Activated naive CD4-positive, alpha-beta T cell treated with Interleukin-2 at 50 U/mL for 16 hours (primary cell): ENCODE measurements around the gene TRPM1.

Experiments used
- DNase-seq: peaks from one replicate; pipeline ENCODE4 v3.0.0-alpha.2; 2020

TRPM1 gene

DNA sequence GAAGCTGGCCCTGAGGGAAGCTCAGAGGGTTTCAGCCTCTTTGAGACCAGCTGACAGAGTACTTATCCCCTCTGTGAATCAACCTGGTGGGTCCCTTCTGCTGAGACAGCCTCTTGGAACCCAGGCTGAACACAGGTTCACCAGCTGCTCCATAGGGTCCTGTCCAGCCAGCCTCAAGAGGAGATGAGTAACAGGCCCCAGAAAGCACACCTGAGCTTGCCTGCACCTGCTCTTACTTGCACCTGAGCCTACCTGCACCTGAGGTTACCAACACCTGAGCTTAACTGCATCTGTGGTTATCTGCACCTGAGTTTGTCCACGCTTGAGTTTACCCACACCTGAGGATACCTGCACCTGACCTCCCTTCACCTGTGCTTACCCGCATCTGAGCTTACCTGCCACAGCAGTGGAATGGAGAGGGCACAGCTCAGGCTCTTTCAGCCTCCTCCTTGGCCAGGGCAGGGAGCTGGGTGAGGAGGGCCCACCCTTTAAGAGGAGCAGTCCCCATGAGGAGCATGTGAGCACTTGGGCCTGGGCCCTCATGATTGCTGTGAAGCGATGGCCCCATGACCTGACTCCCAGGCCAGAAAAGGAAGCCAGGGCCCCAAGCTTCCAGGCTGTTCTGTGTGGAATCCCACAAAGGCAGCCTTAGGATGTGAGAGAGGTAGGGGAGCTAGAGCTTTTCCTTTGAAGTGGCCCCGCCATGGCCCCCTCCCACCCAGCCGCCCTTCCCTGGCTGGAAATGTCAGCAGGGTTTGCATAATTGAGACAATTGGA, at the start of gene TRPM1:
TSS of gene TRPM1 (minus strand) at position 464 of the 777 bp plus-strand sequence. CDS start 20,370 bp downstream, outside the sequence.
- no peak for DNase-seq

DNA sequence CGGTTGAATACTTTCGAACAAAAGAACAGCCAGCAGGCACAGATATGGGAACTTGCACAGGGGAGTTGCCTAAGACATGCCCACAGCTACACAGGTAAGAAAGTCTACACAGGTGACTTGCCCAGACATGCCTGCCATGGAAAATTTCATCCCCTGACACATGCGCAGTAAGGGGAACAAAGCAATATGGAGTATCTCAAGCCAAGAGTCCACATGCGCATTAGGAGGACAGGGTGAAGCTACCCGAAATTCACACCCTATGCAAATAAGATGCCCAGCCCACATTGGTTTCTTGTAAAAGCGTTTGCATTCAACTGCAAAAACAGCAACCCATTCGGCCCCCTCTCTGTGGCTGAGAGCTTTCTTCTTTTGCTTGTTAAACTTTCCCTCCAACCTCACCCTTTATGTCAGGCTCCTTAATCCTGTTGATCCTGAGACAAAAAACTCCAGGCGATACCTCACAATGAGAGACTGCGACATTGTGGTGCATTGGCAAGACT, 49.3 kb upstream of the TRPM1 start:
- no peak for DNase-seq

DNA sequence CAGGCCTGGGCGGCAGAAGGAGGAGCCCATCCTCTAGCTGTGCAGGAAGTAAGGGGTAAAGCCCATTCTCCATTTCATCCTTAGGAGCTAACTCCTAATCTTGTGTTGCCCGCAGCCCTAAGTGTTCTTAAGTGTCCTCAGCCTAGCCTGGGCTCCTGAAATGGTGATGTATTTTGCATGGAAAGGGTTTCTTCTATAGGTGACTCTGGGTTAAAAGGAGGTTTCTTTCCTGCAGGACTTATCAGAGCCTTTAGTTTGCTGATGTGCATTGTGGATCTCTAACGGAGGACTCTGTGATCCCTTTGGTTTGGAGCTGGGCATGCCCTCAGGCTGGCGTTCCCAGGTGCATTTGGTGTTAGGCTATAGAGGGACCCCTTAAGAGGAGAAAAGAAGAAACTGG, 48.5 kb upstream of the TRPM1 start:
- no peak for DNase-seq

DNA sequence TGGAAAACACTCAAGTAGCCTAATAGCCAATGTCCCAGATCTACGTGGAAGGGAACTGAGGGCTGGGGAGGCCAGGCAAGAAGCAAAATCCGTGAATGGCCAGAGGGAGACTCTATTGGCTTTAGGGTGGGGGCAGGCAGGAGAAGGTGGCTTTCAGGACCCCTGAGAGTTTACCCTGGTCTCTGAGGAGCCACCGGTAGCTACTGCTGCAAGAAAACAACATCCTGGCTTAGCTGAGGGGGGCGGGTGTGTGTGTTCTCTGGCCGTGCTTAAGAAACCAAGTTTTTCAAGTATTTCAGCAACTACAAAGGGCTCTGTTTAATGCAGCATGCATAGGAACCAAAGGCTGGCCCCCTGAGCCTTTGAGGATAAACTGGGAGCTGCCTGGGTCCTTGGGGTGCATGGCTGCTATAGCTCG, 47.6 kb upstream of the TRPM1 start:
- no peak for DNase-seq

DNA sequence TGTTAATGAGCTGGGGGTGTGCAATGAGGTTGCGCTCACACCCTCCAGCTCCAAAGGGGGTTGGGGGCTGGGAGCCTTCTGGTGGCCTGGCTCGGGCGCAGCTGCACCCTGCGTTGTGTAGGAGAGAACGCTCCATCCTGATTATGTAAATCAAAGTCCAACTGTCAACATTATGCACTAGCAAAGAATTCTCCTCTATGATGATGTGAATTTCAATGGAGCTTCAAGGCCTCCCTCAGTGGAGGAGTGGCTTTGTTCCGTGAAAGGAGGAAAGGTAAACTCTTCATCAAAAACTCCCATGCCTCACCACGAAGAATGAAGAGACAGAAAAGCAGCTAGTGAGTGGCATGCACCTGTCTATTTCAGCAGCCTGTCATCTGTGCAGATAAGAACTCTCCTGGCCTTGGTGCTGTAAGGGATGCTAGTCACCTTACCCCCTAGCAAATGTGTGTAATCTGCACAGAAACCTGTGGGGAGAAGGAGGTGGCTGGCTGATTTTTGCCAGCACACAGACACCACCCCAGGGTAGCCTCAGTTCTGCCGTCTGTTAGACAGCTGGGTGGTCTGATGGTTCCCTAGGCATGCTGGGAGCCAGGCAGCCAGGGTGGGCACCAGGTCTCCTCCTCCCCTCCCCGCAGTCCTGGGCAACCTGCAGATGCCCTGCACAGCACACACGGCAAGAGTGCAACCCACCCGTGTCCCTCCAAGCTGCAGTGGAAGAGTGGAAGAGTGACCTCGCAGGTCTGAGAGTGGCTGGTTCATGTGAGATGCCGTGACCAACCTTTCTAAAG, 47.0 kb upstream of the TRPM1 start:
- no peak for DNase-seq

DNA sequence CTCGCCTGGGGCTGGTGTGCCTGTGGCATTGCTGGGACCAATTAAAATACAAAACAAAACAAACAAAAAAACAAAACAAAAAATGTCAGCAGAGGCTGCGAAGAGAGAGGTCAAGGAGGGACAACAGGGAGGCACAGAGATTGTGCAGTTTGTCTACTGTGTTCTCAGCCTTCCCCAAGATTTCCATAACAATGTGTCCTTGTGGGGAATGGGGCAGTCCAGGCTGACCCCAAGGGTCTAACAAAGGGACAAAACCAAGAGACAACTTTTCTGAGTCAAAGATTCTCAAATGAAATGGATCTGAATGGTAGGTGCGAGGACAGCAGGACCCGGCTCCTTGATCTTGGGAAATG, 46.4 kb upstream of the TRPM1 start:
- DNase-seq: no peak

DNA sequence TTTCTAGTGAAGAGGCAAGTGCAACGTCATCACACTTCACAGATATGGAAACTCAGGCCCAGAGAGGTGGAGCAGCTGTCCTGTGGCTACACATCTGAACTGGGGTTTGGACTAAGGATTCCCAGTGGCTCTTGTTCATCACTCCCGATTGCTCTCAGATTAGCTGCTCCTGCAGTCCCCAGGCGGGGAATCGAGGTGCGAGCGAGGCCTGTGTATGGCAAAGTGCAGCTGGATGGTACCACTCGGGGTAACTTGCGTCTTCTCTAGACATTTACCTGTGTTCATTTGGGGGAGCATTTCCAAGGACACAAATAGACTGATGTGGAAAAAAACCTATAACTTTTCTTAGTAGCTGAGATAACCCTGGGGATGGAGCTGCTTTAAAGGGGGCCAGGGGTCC, 45.9 kb upstream of the TRPM1 start:
- no peak for DNase-seq

DNA sequence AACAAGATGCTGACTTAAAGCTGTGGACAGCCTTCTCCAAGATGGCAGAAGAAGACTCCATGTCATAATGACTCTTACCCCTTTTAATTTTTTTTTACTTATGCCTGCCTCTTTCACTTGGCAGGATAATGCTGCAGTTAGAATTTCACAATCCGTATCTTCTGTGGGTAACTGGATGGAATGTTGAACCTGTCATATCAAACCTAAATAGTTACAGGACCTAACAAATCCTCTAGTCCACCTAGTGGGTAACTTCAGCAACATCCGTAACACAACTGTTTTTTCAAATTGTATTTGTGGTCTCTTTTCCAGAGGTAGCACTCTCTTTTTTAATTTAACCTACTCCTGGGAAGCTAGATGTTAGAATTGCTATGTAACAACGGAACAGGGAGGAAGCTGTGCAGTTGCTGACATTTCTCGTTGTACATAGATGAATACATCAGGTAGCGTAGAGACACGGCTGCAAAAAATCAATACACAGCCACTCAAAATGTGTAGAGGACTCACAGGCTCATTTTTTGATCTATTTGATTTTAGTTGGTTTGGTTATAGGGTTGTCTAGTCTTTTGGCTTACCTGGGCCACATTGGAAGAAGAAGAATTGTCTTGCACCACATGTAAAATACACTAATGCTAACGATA, 43.9 kb upstream of the TRPM1 start:
- DNase-seq: no peak

DNA sequence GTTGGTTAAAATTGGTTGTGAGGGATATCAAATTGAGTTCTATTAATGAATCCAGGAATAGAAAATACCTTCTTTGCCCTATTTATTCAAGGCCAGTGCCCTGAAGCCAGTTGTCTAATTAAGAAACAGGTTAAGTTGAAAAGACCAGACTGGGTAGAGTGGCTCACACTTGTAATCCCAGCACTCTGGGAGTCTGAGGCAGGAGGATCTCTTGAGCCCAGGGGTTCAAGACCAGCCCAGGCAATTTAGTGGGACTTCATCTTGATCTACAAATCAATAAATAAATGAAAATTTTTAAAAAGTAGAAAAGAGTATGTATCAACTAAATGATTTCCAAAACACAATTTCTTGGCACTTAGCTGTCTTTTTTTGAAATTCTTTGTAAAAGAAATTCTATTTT, 40.3 kb upstream of the TRPM1 start:
- DNase-seq: no peak

DNA sequence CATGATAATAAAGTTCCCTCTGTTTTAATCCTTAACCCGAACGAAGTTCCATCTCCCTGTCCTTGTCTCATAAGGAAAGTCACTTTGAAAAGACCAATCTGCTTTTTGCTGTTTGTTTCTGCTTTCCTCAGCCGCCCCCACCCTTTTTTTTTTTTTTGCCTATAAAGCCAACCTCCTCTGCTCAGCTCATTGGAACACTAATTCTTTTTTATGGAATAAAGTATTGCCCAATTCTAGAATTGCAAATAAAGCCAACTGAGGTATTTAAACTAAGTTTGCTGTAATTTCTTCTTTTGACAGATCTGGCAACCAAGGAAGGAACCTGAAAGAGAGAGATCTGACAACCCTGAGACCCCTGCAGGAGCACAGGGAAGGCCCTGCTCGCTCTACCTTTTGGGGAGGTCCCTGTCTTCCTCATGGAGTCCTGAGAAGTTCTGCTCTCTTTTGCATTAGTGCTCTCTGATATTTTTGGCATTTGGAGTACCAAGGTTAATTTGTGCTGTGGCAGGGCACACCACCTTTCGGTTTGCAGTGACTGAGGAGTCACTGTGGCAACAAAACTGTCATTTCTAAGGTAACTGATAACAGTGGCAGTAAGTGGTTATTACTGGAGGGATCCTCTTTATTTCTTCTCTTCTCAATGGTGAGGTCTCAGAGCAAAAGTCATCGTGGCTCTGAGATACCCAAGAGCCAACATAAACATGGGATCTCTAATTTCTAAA, 35.2 kb upstream of the TRPM1 start:
- DNase-seq: no peak

DNA sequence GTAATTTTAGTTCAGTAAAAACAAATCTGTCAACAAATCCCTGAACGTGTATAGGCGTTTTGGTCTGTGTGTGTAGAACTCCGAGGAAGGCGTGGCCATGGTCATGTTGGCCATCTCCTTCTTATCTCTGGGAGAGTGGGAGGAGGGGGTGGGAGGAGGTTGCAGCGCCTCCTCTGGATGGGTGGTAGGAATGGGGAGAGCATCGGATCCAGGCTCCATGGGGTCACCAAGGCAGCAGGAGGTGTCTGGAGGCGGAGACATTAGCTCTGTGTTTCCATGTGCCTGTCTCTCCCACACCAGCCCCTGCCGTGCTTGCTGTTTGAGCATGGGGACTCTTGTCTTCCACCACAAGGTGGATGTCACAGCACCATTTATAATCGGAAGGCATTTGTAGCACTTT, 34.5 kb upstream of the TRPM1 start:
- DNase-seq: no peak

DNA sequence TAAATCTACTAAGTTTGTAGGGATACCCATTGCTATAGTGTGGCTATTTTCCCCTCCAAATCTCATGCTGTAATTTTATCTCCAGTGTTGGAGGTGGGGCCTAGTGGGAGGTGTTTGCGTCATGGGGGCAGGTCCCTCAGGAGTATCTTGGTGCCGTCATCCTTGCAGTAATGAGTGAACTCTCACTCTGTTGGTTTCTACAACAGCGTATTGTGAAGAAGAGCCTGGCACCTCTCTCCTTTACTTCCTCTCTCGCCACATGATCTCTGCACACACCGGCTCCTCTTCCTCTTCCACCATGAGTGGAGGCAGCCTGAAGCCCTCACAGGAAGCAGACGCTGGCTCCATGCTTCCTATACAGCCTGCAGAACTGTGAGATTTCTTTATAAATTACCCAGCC, 34.0 kb upstream of the TRPM1 start:
- DNase-seq: no peak

DNA sequence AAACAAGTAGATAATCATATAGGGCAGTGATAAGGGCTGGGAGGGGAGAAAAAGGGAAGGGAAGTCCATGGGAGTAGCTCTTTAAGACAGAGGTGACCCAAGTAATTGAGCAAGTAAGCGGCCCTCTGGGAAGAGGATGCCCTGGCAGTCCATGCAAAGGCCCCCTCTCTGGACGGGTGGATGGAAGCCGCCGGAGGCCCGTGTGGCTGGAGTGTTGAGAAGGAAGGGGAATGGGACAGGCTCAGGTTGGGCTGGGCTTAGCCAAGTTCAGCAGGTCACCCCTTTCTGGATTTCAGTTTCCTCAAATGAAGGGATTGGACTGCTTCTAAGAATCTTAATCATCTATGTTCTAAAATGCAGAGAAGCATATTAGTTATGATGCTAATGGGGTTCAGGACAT, 32.4 kb upstream of the TRPM1 start:
- DNase-seq: no peak

DNA sequence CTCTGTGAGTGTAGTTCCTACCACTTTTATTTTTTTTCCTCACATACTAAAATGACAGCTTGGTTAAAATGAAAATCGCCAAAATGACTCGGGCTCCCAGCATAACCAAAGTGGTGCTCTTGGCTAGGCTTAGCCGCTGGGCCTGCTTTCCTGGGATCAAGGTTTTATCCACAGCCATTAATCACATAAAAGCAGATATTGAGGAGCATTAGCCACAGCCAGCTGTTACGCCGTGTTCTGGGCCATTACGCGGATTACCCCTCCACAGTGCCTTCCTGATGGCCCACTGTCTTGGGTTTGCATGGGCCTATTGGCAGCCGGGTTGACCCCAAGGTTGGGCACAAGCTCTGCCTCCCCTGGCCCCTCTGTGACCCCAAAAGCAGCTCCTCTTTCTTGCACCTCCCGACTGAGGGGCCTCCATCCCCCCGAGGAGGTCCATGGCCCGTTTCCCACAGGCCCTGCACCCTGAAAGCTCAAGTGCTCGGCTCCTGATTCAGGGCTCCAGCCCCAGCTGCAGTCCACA, 30.4 kb upstream of the TRPM1 start:
- DNase-seq: no peak

DNA sequence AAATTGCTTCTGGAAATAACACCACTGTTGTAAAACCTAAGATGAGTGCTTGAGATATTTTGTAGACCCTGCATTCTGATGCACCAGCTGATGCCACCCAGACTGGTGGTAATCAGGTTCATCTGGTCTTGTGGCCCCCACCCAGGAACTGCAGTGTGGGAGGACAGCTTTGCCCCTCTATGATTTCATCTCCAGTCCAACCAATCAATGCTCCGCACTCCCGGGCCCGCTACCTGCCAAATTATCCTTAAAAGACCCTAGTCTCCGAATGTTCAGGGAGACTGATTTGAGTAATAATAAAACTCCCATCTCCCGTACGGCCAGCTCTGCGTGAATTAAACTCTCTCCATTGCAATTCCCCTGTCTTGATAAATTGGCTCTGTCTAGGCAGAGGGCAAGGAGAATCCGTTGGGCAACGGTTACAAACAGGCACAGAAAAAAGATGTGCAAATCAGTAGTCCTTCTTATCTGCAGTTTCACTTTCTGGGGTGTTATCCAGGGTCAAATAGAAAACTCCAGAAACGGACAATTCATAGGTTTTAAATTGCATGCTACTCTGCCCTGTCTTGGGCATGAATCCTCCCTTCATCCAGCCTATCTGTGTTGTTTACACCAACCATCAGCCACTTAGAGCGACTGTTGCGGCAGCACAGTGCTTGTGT, 29.2 kb upstream of the TRPM1 start:
- DNase-seq: no peak

DNA sequence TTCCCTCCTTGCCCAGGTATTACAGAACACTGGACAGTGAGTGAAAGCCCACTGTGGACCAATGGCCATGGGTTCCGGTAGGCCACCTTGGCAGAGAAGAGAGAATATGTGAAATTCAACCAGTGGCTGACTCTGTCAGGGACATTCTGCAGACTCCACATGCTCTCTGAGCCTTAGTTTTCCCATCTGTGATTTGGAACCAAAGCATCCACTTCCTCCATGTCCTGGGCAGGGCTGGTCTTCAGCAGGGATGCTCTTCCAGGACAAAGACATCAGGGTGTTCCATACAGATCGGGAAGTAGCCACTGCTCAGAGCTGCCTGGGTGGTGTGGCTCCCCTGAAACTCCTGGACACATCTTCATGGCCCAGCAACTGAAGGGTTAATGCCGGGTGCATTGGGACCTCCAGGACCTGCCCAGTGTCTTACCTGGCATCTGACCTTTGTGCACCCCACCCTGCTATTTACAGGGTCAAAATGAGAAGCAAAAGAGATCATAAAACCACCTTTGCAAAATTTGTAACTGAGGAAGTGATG, 28.3 kb upstream of the TRPM1 start:
- DNase-seq: no peak

DNA sequence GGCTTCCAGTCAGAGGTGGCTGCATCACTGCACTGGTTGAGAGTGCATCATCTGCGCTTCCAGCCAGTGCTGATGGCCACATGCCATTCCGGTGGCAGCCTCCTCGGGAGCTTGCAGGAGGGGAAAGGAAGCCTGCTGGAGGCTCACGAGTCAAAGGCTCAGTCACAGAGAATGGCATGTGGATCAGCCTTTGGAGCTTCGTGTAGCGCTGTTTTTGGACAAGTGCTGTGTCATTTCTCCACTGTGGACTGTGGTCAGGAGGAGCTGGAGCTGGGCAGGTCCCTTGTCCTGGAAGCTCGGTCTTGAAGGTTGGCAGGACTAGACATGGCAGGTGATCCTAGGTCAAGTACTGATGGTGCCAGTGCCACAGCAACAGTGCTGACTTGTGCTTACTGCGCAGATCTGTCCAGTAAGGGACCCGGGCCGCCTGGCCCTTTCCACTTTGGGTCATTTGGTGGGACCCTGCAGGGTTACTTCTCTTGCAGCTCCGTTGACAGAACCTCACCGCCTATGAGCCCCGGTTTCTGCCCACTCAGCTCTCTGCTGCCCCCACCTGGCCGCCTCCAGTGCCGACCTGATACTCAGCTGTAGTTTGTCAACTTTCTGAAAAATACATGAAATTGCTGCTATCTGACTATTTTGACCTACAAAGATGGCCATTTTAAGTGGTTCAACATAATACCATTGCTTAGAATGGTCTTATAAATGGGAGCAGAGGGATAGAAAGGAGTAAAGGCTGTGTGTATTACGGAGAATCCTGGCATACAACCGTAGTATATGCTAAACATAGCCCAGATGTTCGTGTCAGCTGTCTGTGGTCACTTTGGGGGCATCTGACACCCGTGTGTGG, 27.6 kb upstream of the TRPM1 start:
- DNase-seq: peak; percentile 75

DNA sequence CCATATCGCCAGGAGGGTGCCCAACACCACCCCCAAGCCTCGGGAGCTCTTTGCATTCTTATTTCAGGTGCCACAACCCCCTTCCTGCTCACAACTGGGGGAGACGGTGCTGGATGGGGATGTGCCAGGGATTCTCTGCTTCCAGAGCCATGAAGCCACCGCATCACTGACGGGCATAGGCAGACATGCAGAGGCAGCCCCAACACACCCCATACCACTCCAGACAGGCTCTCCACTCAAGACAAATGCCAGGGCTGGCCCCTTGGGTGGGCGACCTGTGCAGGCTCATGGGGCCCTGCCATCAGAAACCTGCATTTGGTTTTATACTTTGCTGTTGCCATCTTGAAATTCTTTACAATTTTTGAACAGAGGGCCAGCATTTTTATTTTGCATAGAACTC, 27.0 kb upstream of the TRPM1 start:
- no peak for DNase-seq

DNA sequence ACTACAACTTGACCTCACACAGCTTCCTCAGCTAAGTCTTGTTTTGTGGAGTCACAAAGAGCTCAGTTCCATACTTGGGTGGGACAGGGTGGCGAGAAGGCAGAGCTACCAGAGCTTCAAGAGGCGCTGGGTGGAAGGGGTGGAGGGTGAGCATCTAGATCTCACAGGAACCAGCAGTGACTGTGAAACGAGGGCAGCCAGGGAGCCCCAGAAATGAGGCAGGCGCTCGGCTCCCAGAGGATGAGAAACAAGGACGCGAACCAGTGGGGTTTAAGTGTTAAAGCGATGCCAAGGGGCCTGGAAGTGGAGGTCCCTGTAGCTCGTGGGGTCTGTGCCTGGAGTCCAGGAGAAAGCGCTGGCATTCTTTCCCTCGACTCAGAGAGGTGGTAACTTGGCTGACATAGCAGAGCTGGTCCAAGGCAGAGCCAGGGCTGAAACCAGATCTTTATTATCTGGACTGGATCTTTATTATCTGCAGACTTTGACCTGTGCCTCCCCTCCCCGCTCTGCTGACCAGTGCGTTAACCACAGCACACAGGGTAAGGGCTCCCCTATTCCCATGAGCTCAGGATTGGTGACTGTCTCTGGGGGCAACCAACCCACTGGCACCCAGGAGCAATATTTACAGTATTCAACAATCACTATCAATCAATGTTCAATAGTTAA, 26.2 kb upstream of the TRPM1 start:
- DNase-seq: no peak

DNA sequence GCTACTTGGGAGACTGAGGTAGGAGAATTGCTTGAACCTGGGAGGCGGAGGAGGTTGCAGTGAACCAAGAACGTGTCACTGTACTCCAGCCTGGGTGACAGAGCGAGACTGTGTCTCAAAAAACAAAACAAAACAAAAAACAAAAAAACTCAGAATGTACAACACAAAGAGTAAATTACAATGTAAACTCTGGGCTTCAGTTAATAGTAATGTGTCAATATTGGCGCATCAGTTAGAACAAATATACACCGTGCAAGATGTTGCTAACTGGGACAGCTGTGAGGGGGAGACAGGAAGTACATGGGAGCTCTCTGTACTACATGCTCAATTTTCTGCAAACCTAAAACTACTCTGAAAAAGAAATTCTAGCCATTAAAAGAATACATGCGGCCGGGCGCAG, 23.5 kb upstream of the TRPM1 start:
- no peak for DNase-seq
